ENCODE results near the gene MYBPH. TPM values are rescaled to one million over a fixed set of nuclear protein-coding genes. Genes with fewer than 3 reads are reported as not detected.

The MYBPH gene
- total RNA-seq, 1 experiment from 2014 or later = 0.36 TPM

- no peak for DNase-seq (ENCODE audit: low spot score)
Measured at GRCh38 chr1:203150511-203151297, 24.9 kb downstream of the MYBPH start.

GRCh38 chr1:203149188-203149840 lies 26.3 kb downstream of the MYBPH start:
- DNase-seq (ENCODE audit: low spot score) = no peak

DNA sequence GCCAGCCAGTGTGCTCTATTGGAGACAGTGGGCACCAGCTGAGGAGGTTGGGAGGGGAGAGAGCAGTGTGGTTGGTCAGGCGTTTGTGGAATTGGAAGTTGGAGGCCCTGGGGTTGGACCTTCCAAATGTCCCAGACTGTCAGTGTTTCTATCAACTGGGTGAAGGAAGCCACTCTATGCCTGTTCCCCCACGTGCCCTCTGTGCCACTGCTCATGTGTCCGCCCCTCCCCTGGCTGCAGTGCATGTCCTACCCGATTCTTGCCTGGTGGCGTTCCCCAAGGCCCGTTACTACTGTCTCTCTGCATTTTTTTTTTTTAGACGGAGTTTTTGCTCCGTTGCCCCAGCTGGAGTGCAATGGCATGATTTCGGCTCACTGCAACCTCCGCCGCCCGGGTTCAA lies 27.0 kb downstream of the MYBPH start:
- DNase-seq (ENCODE audit: low spot score) = no peak

DNA sequence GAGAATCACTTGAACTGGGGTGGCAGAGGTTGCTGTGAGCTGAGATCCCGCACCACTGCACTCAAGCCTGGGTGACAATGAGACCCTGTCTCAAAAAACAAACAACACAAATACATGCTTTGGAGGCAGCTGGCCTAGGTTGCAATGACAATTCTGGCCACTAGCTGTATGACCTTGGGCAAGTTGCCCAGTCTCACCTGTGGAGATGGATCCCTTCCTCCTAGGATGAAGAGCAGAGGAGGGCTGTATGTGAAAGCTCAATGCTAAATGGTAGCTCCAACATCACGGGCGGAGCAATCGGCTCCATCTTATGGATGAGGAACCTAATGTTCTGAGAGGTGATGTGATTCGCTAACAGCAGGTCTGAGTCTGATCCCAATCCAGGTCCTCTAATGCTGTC lies 27.5 kb downstream of the MYBPH start:
- no peak for DNase-seq (ENCODE audit: low spot score)

GRCh38 chr1:203147376-203147775 lies 28.2 kb downstream of the MYBPH start:
- DNase-seq (ENCODE audit: low spot score) = no peak

GRCh38 chr1:203146537-203146936 lies 29.1 kb downstream of the MYBPH start:
- no peak for DNase-seq (ENCODE audit: low spot score)

DNA sequence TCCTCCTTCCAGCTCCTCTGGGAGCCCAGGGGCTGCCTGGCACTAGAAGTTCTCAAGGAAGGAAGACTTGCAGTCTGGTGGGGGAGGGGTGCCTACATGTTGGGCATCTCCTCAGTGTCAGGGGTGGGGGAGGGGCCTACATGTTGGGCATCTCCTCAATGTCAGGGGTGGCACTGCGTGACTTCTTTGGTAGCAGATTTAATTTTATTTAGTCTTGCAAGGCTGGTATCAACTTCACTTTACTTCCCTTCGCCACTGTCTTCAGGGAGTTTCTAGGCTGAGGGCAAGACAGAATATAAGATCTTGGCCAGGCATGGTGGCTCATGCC lies 29.6 kb downstream of the MYBPH start:
- no peak for DNase-seq (ENCODE audit: low spot score)

DNA sequence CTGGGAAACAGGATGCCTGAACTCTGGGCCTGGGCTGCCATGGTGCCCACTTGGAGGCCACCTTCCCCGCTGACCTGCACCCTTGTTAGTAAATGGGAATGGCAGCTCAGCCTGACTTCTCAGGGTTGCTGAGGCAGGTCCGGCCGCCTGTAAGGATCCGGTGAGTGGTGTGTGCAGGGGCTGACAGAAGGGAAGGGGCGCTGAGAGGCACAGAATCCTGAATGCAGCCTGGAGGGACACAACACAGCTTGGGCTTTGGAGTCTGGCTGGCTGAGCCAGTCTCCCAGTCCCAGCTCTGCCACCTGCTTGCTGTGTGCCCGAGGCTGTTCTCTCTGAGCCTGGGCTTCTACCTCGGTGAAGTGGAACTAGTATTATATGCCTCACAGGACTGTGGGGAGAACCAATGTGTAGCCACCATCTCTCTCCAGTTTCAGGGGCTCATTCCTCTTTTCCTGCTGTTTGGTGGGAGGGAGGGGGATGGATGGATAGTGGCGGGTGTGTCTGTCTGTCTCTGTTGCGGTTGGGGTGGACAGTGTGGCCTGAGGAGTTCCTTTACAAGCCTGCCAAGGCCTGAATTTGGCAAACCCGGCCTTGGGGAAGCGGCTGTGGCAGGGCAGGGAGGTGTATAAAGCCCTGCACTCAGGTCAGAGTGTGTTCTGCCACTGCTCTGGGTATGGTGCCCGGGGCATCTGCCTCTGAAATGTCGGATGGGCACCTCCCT lies 30.1 kb downstream of the MYBPH start:
- no peak for DNase-seq (ENCODE audit: low spot score)

- peak; percentile 58 for DNase-seq (ENCODE audit: low spot score)
Measured at GRCh38 chr1:203144661-203145060, 31.0 kb downstream of the MYBPH start.

DNA sequence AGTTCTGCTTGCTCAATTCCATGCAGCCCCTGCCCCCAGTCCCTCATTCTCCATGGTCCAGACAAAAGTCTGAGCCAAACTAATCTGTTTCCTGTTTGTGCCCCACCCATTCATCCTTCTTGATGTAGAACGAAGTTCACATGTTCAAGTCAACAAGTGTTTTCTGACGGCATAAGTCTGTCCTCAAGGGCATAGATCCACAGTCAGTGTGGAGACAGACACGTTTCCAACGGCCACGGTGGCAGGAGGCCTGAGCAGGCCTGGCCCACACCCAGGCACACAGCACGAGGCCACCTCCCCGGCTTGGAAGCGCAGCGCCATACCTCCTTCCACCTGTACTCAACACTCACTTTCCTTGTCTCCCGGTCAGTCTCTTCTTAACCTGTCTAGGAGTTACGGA lies 32.0 kb downstream of the MYBPH start:
- no peak for DNase-seq (ENCODE audit: low spot score)

DNA sequence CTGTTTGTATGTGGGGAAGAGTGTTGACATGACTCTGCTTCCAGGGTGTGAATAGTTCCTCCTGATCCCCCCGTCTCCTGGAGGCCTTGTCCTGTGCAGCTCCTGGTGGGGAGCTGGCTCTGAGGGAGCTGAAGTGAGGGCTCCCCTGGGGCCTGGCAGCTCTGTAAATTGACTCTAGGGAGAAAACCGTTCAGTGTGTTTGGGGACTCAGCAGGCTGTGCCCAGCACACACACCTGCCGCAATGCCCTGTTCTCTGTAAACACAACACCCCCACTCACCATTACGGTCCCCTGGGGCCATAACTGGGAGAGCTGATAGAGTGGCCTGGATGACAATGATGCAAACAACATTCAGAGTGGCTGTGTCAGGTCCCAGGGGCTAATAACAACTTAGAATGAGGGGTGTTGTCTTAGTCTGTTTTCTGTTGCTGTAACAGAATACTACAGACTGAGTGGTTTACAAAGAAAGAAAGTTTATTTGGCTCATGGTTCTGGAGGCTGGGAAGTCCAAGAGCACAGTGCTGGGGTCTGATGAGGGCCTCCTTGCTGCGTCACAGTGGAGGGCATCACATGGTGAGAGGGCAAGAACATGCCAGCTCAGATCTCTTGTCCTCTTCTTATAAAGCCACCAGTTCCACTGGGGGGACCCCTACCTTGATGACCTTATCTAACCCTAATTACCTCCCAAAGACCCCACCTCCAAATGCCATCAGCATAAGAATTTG lies 32.8 kb downstream of the MYBPH start:
- DNase-seq (ENCODE audit: low spot score) = no peak

DNA sequence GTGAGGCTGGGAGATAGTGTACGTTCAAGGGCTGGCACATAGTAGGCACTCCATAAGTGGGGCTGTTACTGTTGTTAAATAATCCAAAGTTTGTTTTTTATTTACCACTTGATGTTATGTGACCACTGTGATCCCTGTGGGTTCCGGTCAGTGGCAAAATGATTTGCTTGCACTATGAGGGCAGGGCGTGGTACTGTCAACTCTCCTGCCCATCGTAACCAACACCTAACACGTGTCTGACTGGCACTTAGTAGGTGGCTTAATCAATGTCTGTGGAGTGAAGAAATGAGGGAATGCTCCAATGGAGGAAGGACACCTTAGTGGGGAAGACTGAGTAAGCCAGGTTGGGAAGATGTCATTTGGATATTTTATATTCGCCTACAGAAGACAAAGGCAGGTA lies 33.5 kb downstream of the MYBPH start:
- no peak for DNase-seq (ENCODE audit: low spot score)

DNA sequence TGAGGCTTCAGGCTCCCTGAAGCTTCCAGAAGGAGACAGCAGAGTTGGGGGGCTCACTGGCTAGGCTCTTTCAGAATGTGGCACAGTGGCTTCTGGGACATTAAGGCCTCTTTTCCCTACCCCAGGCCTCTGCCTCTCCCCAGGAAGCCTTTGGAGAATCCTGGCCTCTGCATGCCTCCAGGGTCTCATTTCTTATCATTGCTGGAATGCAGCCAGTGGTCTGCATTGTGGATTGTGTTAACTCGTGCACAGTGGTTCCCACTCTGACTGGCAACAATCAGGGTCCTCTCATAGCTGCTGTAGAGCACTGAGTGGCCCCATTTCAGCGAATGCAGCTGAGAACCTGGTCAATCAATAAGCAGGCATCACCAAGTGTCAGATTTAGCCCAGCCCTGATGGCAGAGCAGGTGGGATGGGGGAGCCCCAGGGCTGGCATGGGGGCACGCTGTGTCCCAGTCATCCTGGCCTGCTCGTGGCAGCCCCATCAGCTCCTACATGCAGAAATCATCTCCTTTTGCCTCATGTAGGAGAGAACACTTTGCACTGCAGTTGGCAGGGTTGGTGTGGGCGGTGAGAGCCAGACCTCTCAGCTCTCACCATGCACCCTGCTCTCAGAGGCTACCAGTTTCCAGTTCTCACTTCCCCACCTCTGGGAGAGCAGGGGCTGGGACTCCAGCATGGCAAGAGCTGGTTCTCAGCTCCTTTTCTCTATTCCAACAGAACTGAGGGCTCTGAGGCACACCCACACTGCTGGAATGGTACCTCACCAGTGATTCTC lies 34.7 kb downstream of the MYBPH start:
- DNase-seq (ENCODE audit: low spot score) = no peak

DNA sequence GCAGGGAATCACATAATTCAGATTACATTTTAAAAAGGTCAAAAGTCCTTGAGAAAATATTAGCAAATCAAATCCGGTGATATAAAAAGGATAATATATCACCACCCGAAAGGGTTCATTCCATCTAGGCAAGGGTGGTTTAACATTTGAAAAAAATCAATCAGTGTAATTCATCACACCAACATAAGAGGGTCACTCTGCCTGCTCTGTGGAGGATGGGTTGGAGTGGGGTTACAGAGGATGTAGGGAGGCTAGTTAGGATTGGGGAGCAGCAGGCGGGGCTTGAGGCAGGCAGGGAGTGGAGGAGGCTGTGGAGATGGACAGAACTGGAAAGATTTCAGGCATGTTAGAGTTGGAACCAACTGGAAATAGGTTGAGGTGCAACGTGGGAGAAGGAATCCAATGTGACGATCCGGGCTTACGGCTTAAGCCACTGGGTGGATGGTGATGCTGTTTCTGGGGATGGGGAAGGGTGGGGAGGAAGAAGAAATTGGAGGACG lies 35.6 kb downstream of the MYBPH start:
- no peak for DNase-seq (ENCODE audit: low spot score)

- no peak for DNase-seq (ENCODE audit: low spot score)
Measured at GRCh38 chr1:203138066-203138465, 37.6 kb downstream of the MYBPH start.

- DNase-seq (ENCODE audit: low spot score) = no peak
Measured at GRCh38 chr1:203137324-203137723, 38.3 kb downstream of the MYBPH start.

GRCh38 chr1:203136409-203137042 lies 39.1 kb downstream of the MYBPH start:
- no peak for DNase-seq (ENCODE audit: low spot score)

GRCh38 chr1:203135636-203136305 lies 39.9 kb downstream of the MYBPH start:
- DNase-seq (ENCODE audit: low spot score) = peak; percentile 74

GRCh38 chr1:203133970-203134725 lies 41.5 kb downstream of the MYBPH start:
- no peak for DNase-seq (ENCODE audit: low spot score)

Measured in A172 (cell line).